NCI-H2107 treated with DMSO at 0.1 percent for 48 hours (cell line): ENCODE results near the gene ALDH1A3.

ENCODE experiments used
- DNase-seq: peaks from one replicate; lab custom pipeline; 2025; ENCODE audit not compliant: unreplicated experiment; lab: John Stamatoyannopoulos, UW

The ALDH1A3 gene

DNA sequence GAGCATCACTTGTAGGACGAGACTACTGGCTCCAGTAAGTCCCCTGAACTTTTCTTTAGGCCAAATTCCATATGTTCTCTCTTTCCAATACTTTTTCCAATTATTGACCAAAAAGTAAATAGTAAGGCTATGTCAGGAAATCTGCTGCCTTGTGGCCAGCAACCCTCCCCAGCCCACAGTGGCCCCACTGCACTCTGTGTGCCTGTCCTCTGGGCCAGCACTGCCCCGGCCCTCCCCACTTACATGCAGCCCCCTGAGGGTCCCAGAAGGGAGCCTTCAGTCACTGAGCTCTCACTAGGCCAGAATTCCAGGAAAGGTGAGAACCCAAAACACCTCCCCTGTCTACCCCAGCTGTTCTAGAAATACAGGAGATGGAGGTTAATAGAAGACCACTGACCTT is 21.3 kb upstream of the ALDH1A3 start:
- no peak for DNase-seq

DNA sequence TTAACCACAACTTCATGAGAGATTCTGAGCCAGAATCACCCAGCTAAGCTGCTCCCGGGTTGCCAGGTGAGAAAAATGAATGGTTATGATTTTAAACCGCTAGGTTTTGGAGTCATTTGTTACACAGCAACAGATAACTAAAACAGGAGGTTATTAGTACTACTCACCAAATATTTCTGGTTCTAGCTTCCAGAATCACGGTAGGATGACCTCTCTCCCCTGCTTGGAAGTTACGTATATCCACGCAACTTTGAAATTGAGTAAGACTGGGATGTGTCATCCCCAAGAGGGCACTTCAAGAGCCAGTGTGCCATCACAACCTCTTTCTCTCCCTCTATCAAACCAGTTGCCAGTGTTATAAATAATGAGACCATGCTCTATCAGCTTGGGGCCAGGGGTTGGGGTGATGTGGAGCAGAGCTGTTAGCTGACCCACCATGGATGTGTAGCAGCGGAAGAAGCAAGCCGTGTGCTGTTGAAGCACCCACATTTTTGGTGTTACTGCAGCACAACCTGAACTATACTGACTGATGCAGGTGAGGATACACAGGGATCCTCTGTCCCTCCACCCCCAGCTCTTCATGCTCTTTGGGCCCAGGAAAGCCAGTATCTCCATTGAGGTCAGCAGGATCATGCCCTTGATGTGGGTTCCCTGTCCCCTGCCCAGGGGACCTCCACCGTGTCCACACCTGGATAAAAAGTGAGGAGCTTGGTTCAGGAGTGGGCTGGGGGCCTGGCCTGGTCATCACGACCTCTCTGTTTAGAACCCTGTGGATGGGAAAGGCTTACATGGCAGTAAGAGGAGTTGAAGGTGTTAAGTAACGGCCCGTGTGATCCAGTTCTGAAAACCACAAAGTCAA is 19.4 kb upstream of the ALDH1A3 start:
- DNase-seq: no peak

- DNase-seq: no peak
Observed at GRCh38 chr15:100860829-100861510, 18.7 kb upstream of the ALDH1A3 start.

DNA sequence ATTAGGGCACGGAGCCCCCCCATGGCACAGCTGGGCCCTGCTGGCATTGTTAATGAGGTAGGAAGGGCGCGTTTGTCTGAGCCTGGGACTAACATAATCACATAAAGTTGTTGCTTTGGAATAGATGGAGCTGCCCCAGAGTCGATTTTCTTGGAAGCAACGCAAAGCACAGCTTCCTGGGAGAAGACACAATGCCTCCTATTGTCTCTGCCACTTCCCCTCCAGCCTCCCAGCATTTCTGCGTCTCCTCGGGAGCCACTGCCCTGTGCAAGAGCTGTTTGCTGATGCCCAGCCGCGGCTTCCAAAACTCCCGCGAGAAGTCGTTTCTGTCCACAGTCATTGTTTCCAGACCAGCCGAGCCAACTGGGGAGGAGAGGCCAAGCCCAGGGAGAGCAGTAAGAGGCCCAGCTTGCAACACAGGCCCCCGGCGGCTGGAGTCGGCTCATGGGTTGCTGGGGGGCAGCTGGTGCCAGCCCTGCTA is 18.1 kb upstream of the ALDH1A3 start:
- DNase-seq: no peak

GRCh38 chr15:100862162-100862561 is 17.5 kb upstream of the ALDH1A3 start:
- no peak for DNase-seq

GRCh38 chr15:100863075-100863795 is 16.4 kb upstream of the ALDH1A3 start:
- no peak for DNase-seq

DNA sequence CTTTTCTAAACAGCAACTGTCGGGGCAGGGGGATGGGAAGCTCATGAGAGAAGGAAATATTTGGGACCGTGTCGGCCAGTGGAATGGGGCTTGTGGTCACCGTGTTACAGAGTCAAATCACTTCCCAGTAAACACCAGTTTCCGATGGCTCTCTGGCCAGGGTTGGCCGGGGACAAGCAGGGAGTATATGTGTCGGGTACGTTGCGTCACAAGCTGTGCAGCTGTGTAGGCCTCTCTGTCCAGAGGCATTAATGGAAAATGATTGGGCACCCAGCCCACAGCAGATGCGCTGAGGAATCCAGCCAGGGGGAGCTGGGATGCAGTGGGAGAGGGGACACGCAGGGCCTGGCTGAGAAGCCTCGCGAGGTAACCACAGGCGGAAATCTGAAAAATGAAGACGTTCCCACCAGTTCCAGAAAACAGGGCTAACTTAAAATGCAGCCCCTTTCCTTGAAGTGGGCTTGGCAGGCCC is 15.8 kb upstream of the ALDH1A3 start:
- no peak for DNase-seq

DNA sequence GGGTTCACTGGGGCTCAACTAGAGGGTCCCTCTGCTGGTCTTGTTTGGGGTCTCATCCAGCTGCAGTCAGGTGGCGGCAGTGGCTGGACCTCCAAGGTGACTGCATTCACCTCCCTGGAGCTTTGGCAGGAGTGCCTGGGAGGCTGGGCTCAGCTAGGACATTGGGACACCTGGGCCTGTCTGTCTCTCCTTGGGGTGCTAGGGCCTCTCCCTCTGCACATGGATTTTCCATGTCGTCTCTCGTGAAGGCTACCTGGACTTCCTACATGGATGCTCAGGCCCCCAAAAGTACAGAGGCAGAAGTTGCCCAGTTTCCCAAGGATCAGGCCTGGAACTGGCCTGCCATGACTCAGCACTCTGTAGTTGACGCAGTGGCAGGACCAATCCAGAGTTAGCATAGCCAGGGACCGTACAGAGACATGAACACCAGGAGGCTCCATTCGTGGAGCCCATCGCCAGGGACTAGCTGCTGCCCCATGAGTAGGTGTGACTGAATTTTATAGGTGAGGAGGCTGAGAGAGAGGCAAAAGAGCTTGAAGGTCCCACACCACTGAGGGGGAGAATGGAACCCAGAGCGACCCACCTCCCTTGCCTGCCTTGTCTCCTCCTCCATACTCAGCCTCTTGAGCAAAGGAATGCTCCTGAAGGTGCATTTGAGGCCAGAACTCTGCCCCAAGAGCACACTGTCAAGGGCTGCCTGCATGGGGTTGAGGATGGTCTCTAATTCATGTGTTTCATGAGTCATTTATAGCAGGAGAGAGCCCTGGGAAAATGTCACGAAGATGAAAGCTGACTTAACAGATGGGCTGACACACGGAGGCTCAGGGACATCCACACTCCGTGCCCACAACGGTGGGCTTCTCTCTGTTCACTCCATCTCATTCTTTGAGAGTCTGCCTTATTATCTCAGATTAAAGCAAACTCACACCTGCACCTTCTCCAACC is 13.0 kb upstream of the ALDH1A3 start:
- no peak for DNase-seq

DNA sequence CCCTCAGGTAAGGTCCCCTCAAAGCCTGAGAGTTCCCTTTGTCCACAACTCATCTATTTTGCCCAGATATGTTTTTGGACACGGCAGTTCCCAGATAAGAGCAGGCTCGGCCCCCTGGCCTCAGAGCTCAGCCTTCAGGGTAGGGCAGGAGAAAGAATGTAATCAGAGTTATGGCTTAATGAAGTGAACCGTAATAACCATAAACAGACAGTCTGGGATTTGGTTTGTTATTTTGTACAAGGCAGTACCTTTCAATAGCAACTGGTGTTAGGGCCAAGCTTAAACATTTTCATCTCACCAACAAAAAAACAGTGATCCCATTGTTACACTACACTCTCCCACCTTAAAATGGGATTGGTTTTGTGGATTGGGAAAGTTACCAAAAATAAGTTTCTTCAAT is 12.2 kb upstream of the ALDH1A3 start:
- DNase-seq: no peak

DNA sequence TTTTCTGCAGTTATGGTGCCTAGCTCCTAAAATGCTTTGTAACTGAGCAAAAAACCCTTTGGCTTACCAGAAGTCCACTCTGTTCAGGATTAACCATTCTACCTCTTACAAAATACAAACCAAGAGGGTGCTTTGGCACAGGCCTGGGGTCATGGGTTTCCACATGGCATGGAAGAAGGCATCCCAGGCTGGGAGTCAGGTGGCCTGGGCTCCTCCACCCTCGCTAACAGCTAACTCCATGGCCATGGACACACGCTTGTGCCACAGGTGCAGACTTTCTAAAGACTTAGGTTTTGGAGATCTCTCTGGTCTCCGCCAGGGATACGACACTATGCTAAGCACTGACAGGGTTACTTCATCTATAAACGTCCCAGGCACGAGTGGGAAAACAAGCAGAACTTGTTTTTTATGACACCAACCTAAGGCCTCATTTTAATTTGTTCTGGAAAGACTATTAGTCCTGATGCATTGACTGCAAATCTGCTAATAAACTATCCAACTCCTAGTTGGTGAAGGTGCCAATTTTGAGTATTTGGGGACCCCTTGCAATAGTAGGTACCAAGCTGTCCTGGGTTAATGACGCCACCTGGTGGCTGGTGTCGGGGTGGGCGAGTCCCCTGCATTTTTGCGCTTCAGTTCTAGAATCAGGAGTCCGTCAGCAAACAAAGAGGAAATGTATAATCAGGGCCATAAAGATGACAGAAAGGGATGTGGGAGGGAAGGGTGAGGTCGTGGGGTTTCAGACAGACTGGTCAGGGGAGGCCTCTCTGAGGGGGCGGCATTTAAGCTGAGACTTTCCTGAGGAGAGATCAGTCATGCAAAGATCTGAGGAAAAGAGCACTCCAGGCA is 10.3 kb upstream of the ALDH1A3 start:
- no peak for DNase-seq

DNA sequence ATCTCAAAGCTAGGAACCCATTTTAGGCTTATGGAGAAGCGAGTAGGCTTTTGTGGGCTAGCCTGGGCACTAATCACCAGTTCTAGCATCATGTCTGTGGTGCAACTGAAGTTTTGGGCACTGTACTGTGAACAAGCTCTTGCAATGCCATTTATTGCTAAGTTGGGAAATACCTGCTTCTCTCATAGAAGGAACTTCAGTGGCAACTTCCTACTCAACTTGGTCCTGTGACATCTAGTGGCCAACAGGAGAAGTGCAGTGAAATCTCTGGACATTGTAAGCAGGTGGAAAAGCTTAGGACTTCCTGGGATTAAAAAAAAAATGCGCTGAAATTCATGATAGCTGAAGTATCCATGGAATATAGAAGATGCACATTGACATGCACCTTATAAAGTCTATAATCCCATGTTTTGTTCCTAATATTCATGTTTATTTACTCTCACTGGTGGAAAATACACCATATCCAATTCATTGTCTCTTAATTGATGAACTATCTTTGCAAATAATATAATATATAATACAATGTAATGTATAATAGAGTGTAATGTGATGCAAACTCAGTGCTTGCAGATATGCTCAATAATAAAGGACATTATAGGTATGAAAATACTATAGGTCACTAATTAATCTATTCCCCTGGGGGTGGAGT is 6.5 kb upstream of the ALDH1A3 start:
- peak; percentile 31 for DNase-seq

GRCh38 chr15:100875495-100875894 is 4.1 kb upstream of the ALDH1A3 start:
- no peak for DNase-seq

- no peak for DNase-seq
Observed at GRCh38 chr15:100875976-100876375, 3.7 kb upstream of the ALDH1A3 start.

- DNase-seq: no peak
Observed at GRCh38 chr15:100877551-100877950, 2.1 kb upstream of the ALDH1A3 start.

DNA sequence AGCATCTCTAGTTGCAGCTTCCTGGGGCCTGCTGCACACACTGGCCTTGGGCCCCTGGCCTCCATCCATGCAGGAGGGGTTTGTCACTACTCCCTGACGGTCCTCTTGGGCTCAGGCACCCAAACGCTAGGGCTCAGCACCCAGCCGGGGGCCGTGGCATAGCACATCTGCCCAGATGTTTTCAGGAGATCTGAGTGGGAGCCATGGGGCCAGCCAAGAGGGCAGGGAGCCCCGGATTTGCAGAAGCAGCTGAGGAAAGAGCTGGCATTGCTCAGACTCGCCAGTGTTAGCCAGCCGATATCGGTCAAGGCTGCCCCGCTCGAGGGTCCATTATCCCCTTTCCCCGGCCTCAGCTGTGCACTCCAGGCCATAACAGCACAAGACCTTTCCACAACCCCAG is 1.5 kb upstream of the ALDH1A3 start:
- DNase-seq: no peak

- no peak for DNase-seq
Observed at GRCh38 chr15:100878648-100879047, 983 bp upstream of the ALDH1A3 start.

- DNase-seq: no peak
Observed at GRCh38 chr15:100879061-100879463, 569 bp upstream of the ALDH1A3 start.

DNA sequence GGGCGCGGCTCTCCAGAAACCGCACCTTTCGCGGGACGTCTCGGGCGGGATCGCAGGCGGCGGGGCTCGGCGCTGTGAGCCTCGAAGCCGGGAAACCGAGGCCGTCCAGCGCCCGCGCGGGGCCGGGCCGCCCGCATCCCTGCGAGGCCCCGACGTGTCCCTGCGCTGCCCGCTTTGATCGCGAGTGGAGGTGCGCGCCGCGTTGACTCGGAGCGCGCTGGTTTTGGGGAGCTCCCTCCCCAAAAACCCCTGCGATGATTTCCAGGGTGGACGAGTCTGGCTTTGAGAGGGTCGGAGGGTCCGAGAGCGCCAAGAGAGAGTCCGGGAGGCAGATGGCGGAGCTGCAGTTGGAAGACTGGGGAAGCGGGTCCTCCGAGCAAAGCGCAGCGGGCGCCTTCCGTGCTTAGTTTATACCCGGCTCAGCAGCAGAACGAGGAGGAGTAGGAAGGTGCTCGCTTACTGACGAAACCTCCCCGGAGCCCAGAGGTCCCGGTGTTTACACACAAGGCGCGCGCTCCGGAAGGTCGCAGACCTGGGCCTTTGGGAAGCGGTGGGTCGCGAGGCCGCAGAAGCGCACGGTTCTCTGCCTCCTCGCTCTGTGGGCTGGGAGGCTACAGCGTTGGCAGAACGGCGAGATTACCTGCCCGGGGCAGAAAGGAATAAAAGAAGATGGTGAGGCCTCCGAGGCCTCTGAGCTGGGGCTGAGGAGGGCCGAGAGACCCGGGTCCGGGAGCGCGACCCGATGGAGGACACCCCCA is 687 bp downstream of the ALDH1A3 start:
- no peak for DNase-seq
